Measurements from ENCODE around the gene PRDX2.

The PRDX2 gene

GRCh38 chr19:12751635-12752034, 50.0 kb downstream of the PRDX2 start, which contains the start of gene BEST2:
BEST2 (plus strand) TSS chr19:12751791; CDS start chr19:12752593, 802 bp downstream.
- no peak for DNase-seq

- no peak for DNase-seq
Measured at GRCh38 chr19:12750851-12751250, 50.7 kb downstream of the PRDX2 start.

GRCh38 chr19:12749938-12750521, 51.6 kb downstream of the PRDX2 start:
- no peak for DNase-seq

- no peak for DNase-seq
Measured at GRCh38 chr19:12748489-12748888, 53.1 kb downstream of the PRDX2 start.
